Stimulated activated CD4-positive, alpha-beta T cell treated with anti-CD3 and anti-CD28 coated beads, Interleukin-12 subunit alpha, Interleukin-12 subunit beta, amount 100 ng/mL, for 4 hours (primary cell): ENCODE measurements around the gene ARHGAP15.

Source experiments
- DNase-seq: peaks from one replicate; pipeline ENCODE4 v3.0.0-alpha.2; 2020

Gene ARHGAP15

GRCh38 chr2:143280097-143280757, 151.0 kb downstream of the ARHGAP15 start:
- no peak for DNase-seq

GRCh38 chr2:143282684-143283083, 153.5 kb downstream of the ARHGAP15 start:
- no peak for DNase-seq

GRCh38 chr2:143284087-143284675, 155.0 kb downstream of the ARHGAP15 start:
- DNase-seq = no peak

- no peak for DNase-seq
These were observed 159.8 kb downstream of the ARHGAP15 start for GRCh38 chr2:143289025-143289424.

- DNase-seq = no peak
These were observed 161.0 kb downstream of the ARHGAP15 start for GRCh38 chr2:143290221-143290620.

GRCh38 chr2:143294068-143294467, 164.8 kb downstream of the ARHGAP15 start:
- DNase-seq = no peak

GRCh38 chr2:143296089-143296488, 166.9 kb downstream of the ARHGAP15 start:
- DNase-seq = no peak

- no peak for DNase-seq
These were observed 168.0 kb downstream of the ARHGAP15 start for GRCh38 chr2:143297182-143297581.

GRCh38 chr2:143300536-143300935, 171.3 kb downstream of the ARHGAP15 start:
- no peak for DNase-seq

GRCh38 chr2:143311426-143311825, 182.2 kb downstream of the ARHGAP15 start:
- DNase-seq = no peak

GRCh38 chr2:143312441-143312840, 183.2 kb downstream of the ARHGAP15 start:
- no peak for DNase-seq

GRCh38 chr2:143313861-143314260, 184.6 kb downstream of the ARHGAP15 start:
- no peak for DNase-seq

GRCh38 chr2:143321994-143322393, 192.8 kb downstream of the ARHGAP15 start:
- no peak for DNase-seq

- no peak for DNase-seq
These were observed 200.1 kb downstream of the ARHGAP15 start for GRCh38 chr2:143329288-143329687.

- DNase-seq = no peak
These were observed 204.1 kb downstream of the ARHGAP15 start for GRCh38 chr2:143333168-143333791.

GRCh38 chr2:143333847-143334246, 204.6 kb downstream of the ARHGAP15 start:
- DNase-seq = no peak

- no peak for DNase-seq
These were observed 205.6 kb downstream of the ARHGAP15 start for GRCh38 chr2:143334837-143335236.

- no peak for DNase-seq
These were observed 207.5 kb downstream of the ARHGAP15 start for GRCh38 chr2:143336719-143337210.

GRCh38 chr2:143341478-143341877, 212.3 kb downstream of the ARHGAP15 start:
- DNase-seq = no peak

- no peak for DNase-seq
These were observed 215.6 kb downstream of the ARHGAP15 start for GRCh38 chr2:143344780-143345179.

- DNase-seq = no peak
These were observed 216.9 kb downstream of the ARHGAP15 start for GRCh38 chr2:143345887-143346787.

GRCh38 chr2:143347271-143347695, 218.1 kb downstream of the ARHGAP15 start:
- DNase-seq = no peak

- DNase-seq = no peak
These were observed 218.7 kb downstream of the ARHGAP15 start for GRCh38 chr2:143347901-143348414.
